Loucy (cell line): ENCODE data around the gene ZNF664.

Source experiments
- H2AFZ ChIP-seq: fragments of 200-600 bp; sonication (generic); 2 replicates; pipeline ENCODE4 v1.6.0; 2016; ENCODE audit warnings: antibody characterized with exemption, mild to moderate bottlenecking, low read length, moderate library complexity
- H3F3A ChIP-seq: fragments of 200-600 bp; 2 replicates; pipeline ENCODE4 v1.6.0; 2016; ENCODE audit warnings: antibody characterized with exemption, low read depth, mild to moderate bottlenecking
- H3K27me3 ChIP-seq: fragments of 200-600 bp; sonication (generic); 2 replicates; pipeline ENCODE4 v1.6.1; 2014; ENCODE audit warnings: low read length, mild to moderate bottlenecking; ENCODE audit not compliant: insufficient read depth, poor library complexity, severe bottlenecking
- H3K36me3 ChIP-seq: fragments of 200-600 bp; sonication (generic); 2 replicates; pipeline ENCODE4 v1.6.1; 2016; ENCODE audit warnings: low read length; ENCODE audit not compliant: insufficient read depth
- H3K4me1 ChIP-seq: fragments of 200-600 bp; sonication (generic); 2 replicates; pipeline ENCODE4 v1.5.1; 2014; ENCODE audit warnings: low read length, mild to moderate bottlenecking; ENCODE audit not compliant: insufficient read depth, poor library complexity, severe bottlenecking
- H3K4me2 ChIP-seq: fragments of 200-600 bp; sonication (generic); 2 replicates; pipeline ENCODE4 v1.6.0; 2014; ENCODE audit warnings: antibody characterized with exemption, low read length, low read depth, mild to moderate bottlenecking; ENCODE audit not compliant: poor library complexity, severe bottlenecking
- H3K4me3 ChIP-seq: fragments of 200-600 bp; sonication (generic); 2 replicates; pipeline ENCODE4 v1.5.1; 2014; ENCODE audit warnings: low read length, mild to moderate bottlenecking, mixed read lengths; ENCODE audit not compliant: poor library complexity, severe bottlenecking
- H3K79me2 ChIP-seq: fragments of 200-600 bp; sonication (generic); 2 replicates; pipeline ENCODE4 v1.6.1; 2014; ENCODE audit warnings: low read length; ENCODE audit not compliant: insufficient read depth
- H3K9ac ChIP-seq: fragments of 200-600 bp; sonication (generic); 2 replicates; pipeline ENCODE4 v1.6.0; 2014; ENCODE audit warnings: mild to moderate bottlenecking, low read depth, low read length, moderate library complexity; ENCODE audit not compliant: poor library complexity, severe bottlenecking
- H3K9me2 ChIP-seq: fragments of 200-600 bp; sonication (generic); replicated peaks from 2 replicates; pipeline ENCODE4 v1.6.1; 2016; ENCODE audit warnings: low read depth, low read length, mixed read lengths
- H3K9me3 ChIP-seq: fragments of 200-600 bp; sonication (generic); 2 replicates; pipeline ENCODE4 v1.6.1; 2014; ENCODE audit warnings: mild to moderate bottlenecking, antibody characterized with exemption, low read length, low read depth; ENCODE audit not compliant: insufficient read depth
- H4K20me1 ChIP-seq: fragments of 200-600 bp; sonication (generic); 2 replicates; pipeline ENCODE4 v1.6.0; 2014; ENCODE audit warnings: antibody characterized with exemption, low read length, mild to moderate bottlenecking; ENCODE audit not compliant: insufficient read depth, poor library complexity, severe bottlenecking
- CTCF ChIP-seq: fragments of 200-600 bp; sonication (generic); conservative IDR thresholded peaks from 2 replicates; pipeline ENCODE4 v1.5.1; 2014; ENCODE audit warnings: mild to moderate bottlenecking, antibody characterized with exemption, low read length
- EZH2phosphoT487 ChIP-seq: fragments of 200-600 bp; IDR thresholded peaks from 2 replicates; pipeline ENCODE4 v1.6.1; 2018; ENCODE audit warnings: antibody characterized with exemption, mild to moderate bottlenecking, moderate library complexity, borderline replicate concordance

The ZNF664 gene

DNA sequence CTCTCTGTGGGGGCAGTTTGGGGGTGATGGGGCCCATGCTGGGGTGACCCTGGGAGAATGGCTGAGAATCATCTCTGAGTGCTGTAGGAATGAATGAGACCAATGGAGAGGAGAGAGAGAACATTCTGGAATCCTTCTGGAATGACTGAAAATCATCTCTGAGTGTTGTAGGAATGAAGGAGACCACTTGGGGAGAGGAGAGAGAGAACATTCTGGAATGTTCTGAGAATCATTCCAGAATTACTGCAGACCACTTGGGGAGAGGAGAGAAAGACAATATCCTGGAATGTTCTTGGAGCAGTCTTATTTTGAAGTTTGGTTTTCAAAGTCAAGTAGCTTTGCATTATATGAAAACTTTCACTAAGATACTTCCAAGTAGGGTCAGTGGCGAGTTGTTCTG, 64.3 kb downstream of the ZNF664 start:
- no peak overlapping the region for H3K4me3 ChIP-seq
- H3K9me3 ChIP-seq: no peaks in the 10 kb centered on the region
- H3K27me3 ChIP-seq: no peaks in the 10 kb centered on the region
- H3K4me2 ChIP-seq: no peak overlapping the region
- no peaks in the 10 kb centered on the region for H3K4me1 ChIP-seq
- H3F3A ChIP-seq: no peaks in the 10 kb centered on the region
- H3K79me2 ChIP-seq: no peaks in the 10 kb centered on the region
- no peaks in the 10 kb centered on the region for H3K36me3 ChIP-seq
- TF ChIP-seq EZH2phosphoT487 (no peak), CTCF (no peak)
- H3K9ac ChIP-seq: no peak overlapping the region
- H4K20me1 ChIP-seq: no peaks in the 10 kb centered on the region
- H2AFZ ChIP-seq: no peak overlapping the region
- H3K9me2 ChIP-seq: no peaks in the 10 kb centered on the region

- no peaks in the 10 kb centered on the region for H3K36me3 ChIP-seq
- no peaks in the 10 kb centered on the region for H3K79me2 ChIP-seq
- no peaks in the 10 kb centered on the region for H3K27me3 ChIP-seq
- H3K9me3 ChIP-seq: no peaks in the 10 kb centered on the region
- H3K4me3 ChIP-seq: no peak overlapping the region
- H3K4me2 ChIP-seq: no peak overlapping the region
- H3F3A ChIP-seq: no peaks in the 10 kb centered on the region
- H3K9me2 ChIP-seq: no peaks in the 10 kb centered on the region
- H2AFZ ChIP-seq: no peak overlapping the region
- TF ChIP-seq CTCF: no peak
- TF ChIP-seq EZH2phosphoT487: no peak
- no peaks in the 10 kb centered on the region for H4K20me1 ChIP-seq
- H3K9ac ChIP-seq: no peak overlapping the region
- peaks cover 6% of the 10 kb centered on the region for H3K4me1 ChIP-seq
Measured at GRCh38 chr12:124039276-124039675, 66.3 kb downstream of the ZNF664 start.

- Histone ChIP-seq H2AFZ (no peak overlapping the region), H3K4me2 (no peak overlapping the region), H3K4me3 (no peak overlapping the region)
Measured at GRCh38 chr12:124040291-124040690, 67.3 kb downstream of the ZNF664 start.

More at GRCh38 chr12:124040291-124040690, 67.3 kb downstream of the ZNF664 start:
- H3K79me2 ChIP-seq: no peaks in the 10 kb centered on the region
- no peaks in the 10 kb centered on the region for H3K9me2 ChIP-seq
- no peaks in the 10 kb centered on the region for H3F3A ChIP-seq
- H3K36me3 ChIP-seq: no peaks in the 10 kb centered on the region
- H3K9me3 ChIP-seq: no peaks in the 10 kb centered on the region
- TF ChIP-seq CTCF: no peak
- TF ChIP-seq EZH2phosphoT487: no peak
- no peaks in the 10 kb centered on the region for H4K20me1 ChIP-seq
- H3K9ac ChIP-seq: no peak overlapping the region
- H3K4me1 ChIP-seq: peaks cover 13% of the 10 kb centered on the region
- H3K27me3 ChIP-seq: no peaks in the 10 kb centered on the region
